Neural cell (in vitro differentiated cells): ENCODE measurements around the gene MYL1.

Experiments
- EP300 ChIP-seq: fragments of 450-650 bp; conservative IDR thresholded peaks from 2 replicates; pipeline ENCODE4 v1.6.1; 2014; ENCODE audit warnings: antibody characterized with exemption, mild to moderate bottlenecking, moderate library complexity; ENCODE audit not compliant: poor library complexity, severe bottlenecking
- EZH2 ChIP-seq: fragments of 200-600, 300-800 bp; shearing (Covaris generic), sonication (generic); IDR thresholded peaks from 2 replicates; pipeline ENCODE4 v1.6.1; 2014; ENCODE audit warnings: antibody characterized with exemption, low read length, borderline replicate concordance, mild to moderate bottlenecking; ENCODE audit not compliant: insufficient read depth, poor library complexity, severe bottlenecking
- POLR2AphosphoS5 ChIP-seq: IDR thresholded peaks from 2 replicates; pipeline ENCODE4 v1.6.1; 2012
- RAD21 ChIP-seq: fragments of 450-650 bp; conservative IDR thresholded peaks from 2 replicates; pipeline ENCODE4 v1.6.1; 2014; ENCODE audit warnings: antibody characterized with exemption, mild to moderate bottlenecking, moderate library complexity
- REST ChIP-seq: IDR thresholded peaks from 2 replicates; pipeline ENCODE4 v1.6.1; 2012; ENCODE audit warnings: borderline replicate concordance
- SMC3 ChIP-seq: fragments of 450-650 bp; conservative IDR thresholded peaks from 2 replicates; pipeline ENCODE4 v1.6.1; 2014; ENCODE audit warnings: antibody characterized with exemption, mild to moderate bottlenecking, moderate library complexity; ENCODE audit not compliant: poor library complexity
- TF ChIP-seq, protein P1 (sequence below): fragments of 450-650 bp; IDR thresholded peaks from 2 replicates; pipeline ENCODE4 v1.5.1; 2014; ENCODE audit warnings: antibody characterized with exemption, mild to moderate bottlenecking, moderate library complexity; ENCODE audit not compliant: poor library complexity, severe bottlenecking

DNA sequence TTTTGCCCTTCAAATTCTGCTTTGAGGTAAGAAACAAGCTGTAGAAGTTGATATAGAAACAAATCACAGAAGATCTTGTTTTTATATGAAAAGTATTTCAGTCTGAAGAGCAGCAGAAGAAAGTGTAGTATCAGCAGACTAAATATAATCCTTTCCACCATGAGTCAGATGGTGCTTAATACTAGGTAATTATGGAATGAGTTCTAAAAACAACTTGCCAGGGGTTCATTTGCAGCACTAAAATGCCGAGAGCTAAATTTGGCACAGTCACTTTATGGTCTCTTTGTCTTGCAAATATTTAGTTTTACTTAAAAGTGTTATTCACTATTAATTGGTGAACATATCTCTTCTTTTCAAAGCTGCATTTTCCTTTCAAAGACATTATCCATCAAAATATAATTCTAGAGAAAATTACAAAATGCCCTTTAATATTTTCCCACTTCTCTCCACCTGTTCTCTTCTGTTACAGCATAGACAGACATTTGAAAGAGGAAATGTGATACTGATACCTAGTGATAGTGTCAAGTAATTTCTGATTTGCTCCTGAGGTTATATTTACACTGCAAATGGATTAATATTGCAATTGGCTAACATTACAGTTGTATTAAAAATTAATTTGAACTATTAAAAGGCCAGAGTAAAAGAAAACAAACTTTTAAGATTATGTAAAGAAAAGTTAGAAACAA, 5.3 kb downstream of the MYL1 start:
- TF ChIP-seq, protein P1, sequence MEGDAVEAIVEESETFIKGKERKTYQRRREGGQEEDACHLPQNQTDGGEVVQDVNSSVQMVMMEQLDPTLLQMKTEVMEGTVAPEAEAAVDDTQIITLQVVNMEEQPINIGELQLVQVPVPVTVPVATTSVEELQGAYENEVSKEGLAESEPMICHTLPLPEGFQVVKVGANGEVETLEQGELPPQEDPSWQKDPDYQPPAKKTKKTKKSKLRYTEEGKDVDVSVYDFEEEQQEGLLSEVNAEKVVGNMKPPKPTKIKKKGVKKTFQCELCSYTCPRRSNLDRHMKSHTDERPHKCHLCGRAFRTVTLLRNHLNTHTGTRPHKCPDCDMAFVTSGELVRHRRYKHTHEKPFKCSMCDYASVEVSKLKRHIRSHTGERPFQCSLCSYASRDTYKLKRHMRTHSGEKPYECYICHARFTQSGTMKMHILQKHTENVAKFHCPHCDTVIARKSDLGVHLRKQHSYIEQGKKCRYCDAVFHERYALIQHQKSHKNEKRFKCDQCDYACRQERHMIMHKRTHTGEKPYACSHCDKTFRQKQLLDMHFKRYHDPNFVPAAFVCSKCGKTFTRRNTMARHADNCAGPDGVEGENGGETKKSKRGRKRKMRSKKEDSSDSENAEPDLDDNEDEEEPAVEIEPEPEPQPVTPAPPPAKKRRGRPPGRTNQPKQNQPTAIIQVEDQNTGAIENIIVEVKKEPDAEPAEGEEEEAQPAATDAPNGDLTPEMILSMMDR = no peak
- TF ChIP-seq SMC3 = no peak
- TF ChIP-seq EZH2 = no peak
- no peak for TF ChIP-seq REST
- TF ChIP-seq EP300 = no peak
- no peak for TF ChIP-seq RAD21
- no peak for TF ChIP-seq POLR2AphosphoS5
